Lung (tissue), 12 donors: ENCODE measurements around the gene SIM2. TPM values are rescaled to one million over a fixed set of nuclear protein-coding genes. Genes with fewer than 3 reads are reported as not detected.

Experiments used
- ATAC-seq: fragments of 200-7000 bp; cut with Tn5 transposase; one replicate; pipeline ENCODE4 v1.9.1; 2020; ENCODE audit warnings: moderate number of reproducible peaks; ENCODE audit not compliant: insufficient read depth, low FRiP score
- DNase-seq, 3 donors: peaks; one replicate each; pipeline ENCODE4 v3.0.0-alpha.2; 2013 to 2017
- H3K27ac ChIP-seq, 2 donors: one replicate each; pipeline ENCODE4 v1.5.1; 2013; ENCODE audit warnings: mild to moderate bottlenecking in 2 of 2, moderate library complexity in 2 of 2, control low read depth in 1 of 2, inconsistent platforms in 1 of 2, low read depth in 1 of 2, low read length in 1 of 2
- H3K27me3 ChIP-seq, 3 donors: one replicate each; pipeline ENCODE4 v1.5.1; 2013; ENCODE audit warnings: low read length in 2 of 3; ENCODE audit not compliant: control insufficient read depth in 3 of 3, insufficient read depth in 3 of 3
- H3K36me3 ChIP-seq, 4 donors: one replicate each; pipeline ENCODE4 v1.5.1; 2013; ENCODE audit warnings: low read length in 4 of 4, mild to moderate bottlenecking in 1 of 4, moderate library complexity in 1 of 4; ENCODE audit not compliant: control insufficient read depth in 4 of 4, insufficient read depth in 4 of 4
- H3K4me1 ChIP-seq, 5 donors: one replicate each; pipeline ENCODE4 v1.5.1; 2013; ENCODE audit warnings: low read length in 5 of 5, mild to moderate bottlenecking in 2 of 5, moderate library complexity in 1 of 5; ENCODE audit not compliant: control insufficient read depth in 5 of 5, insufficient read depth in 5 of 5
- H3K4me3 ChIP-seq: one replicate; pipeline ENCODE4 v1.5.1; 2013; ENCODE audit warnings: mild to moderate bottlenecking, control low read depth, moderate library complexity
- H3K9ac ChIP-seq, 2 donors: one replicate each; pipeline ENCODE4 v1.5.1; 2013; ENCODE audit warnings: low read length in 2 of 2, control low read depth in 1 of 2; ENCODE audit not compliant: insufficient read depth in 1 of 2
- H3K9me3 ChIP-seq, 4 donors: one replicate each; pipeline ENCODE4 v1.5.1; 2013; ENCODE audit warnings: low read length in 3 of 4, mild to moderate bottlenecking in 1 of 4, moderate library complexity in 1 of 4; ENCODE audit not compliant: control insufficient read depth in 4 of 4, insufficient read depth in 3 of 4
- CTCF ChIP-seq: IDR thresholded peaks from 2 replicates; pipeline ENCODE4 v1.5.1; 2012; ENCODE audit warnings: mild to moderate bottlenecking; ENCODE audit errors: control extremely low read depth, extremely low read depth
- WGBS, 2 donors: extraction: QIAGEN DNeasy Blood & Tissue Kit; methylation state at CpG; one replicate each; pipeline ENCODE4 v1.1.7; 2013; 5-methylcytosine and 5-hydroxymethylcytosine counted together
- polyA plus RNA-seq, 2 donors: library from polyadenylated mRNA; stranded (reverse); fragments of 200-250 nt; gene quantifications; one replicate each; pipeline ENCODE4 v1.2.1, GENCODE V29; 2013
- total RNA-seq, 2 donors: library from RNA; depleted of rRNA in 1 of 2; stranded (reverse); fragments of >200 nt in 1 of 2; gene quantifications; one replicate each; pipeline ENCODE4 v1.2.1, GENCODE V29; 2014 to 2021
- donor health status: control.
- donor health status: control.
- donor health status: Bipolar disorder and iron deficiency.
- donor health status: healthy.
- donor health status: DM: yes; HTN: yes; CAD: no.

Gene SIM2
- total and polyA plus RNA-seq, 4 donors, result not detected

DNA sequence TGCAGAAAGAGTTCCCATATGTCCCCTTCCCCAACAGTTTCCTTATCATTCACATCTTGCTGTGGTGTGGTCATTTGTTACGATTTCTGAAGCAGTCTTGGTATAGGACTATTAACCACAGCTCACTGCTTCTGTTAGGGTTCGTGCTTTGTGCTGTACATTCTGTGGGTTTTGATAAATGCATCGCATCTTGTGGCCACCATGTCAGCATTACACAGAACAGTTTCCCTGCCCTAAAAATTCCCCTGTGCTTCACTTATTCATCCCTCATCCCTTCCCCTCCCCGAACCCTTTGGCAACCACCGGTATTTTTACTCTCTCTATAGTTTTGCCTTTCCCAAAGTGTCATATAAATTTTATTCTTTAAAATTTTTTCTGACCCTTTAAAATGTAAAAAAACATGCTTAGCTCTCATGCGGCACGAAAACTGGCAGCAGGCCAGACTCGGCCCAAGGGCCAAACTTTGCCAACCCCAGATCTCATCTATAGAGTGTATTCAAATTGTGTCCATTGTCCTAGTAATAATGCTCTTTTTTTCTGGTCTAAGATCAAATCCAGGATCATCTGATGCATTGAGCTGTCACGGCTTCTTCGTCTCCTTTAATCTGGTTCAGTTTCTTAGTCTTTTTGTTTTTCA is 78.2 kb downstream of the SIM2 start:
- DNase-seq (no peak), ATAC-seq (no peak)
- WGBS, 2 donors, result 78 to 83% methylated on average over 10 of the region's 10 CpGs
- no peak overlapping the region for H3K9ac ChIP-seq
- H3K36me3 ChIP-seq, result no peaks in the 10 kb centered on the region
- peaks cover 0 to 8% (median 3%) of the 10 kb centered on the region in 5 donors for H3K4me1 ChIP-seq
- H3K9me3 ChIP-seq, result no peaks in the 10 kb centered on the region
- no peak for TF ChIP-seq CTCF
- no peak overlapping the region for H3K4me3 ChIP-seq
- H3K27ac ChIP-seq, result no peak overlapping the region
- H3K27me3 ChIP-seq, result no peaks in the 10 kb centered on the region

- H3K27ac ChIP-seq, result no peak overlapping the region
- H3K9me3 ChIP-seq, result no peaks in the 10 kb centered on the region
- peaks cover 0 to 8% (median 0%) of the 10 kb centered on the region in 5 donors for H3K4me1 ChIP-seq
- WGBS, 2 donors, result 92 to 94% methylated on average over 6 of the region's 6 CpGs
- H3K9ac ChIP-seq, result no peak overlapping the region
- H3K36me3 ChIP-seq, result no peaks in the 10 kb centered on the region
- TF ChIP-seq CTCF, result no peak
- ATAC-seq, result no peak
- no peaks in the 10 kb centered on the region for H3K27me3 ChIP-seq
- no peak for DNase-seq
- no peak overlapping the region for H3K4me3 ChIP-seq
Observed at GRCh38 chr21:36780861-36781260, 81.9 kb downstream of the SIM2 start.

DNA sequence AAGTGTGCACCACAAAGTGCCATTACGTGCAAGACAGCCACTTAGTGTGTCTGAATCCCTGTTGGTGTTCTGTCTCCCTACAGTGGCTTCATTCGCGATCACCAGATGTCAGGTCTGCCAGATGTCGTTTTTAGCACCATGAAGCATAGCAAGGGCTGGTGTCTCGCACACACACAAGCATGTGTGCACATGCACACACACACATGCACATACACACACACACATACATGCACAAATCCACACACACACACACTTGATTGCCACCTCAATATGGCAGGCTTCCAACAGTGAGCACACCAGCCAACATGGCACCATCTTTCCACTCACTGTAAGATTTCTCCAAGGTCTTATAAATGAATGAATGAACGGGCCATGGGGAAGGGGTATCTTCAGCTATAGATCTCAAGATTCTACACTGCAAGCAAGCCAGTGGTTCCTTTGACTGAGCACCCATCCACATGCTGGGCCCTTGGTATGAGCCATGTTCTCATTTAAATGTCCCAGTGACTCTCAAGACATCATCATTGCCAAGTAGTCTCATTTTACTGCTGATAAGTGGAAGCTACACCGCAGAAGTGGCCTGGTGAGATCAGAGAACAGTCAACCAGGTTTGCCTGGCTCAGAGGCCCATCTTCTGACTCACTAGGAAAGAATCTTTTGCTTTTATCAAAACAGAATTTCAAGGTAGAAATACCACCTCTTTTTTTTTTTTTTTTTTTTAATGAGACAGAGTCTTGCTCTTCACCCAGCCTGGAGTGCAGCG is 84.9 kb downstream of the SIM2 start:
- WGBS, 2 donors, result 94 to 96% methylated on average over 8 of the region's 8 CpGs
- no peak for TF ChIP-seq CTCF
- peaks cover 0 to 12% (median 0%) of the 10 kb centered on the region in 5 donors for H3K4me1 ChIP-seq
- no peak overlapping the region for H3K4me3 ChIP-seq
- DNase-seq (no peak), ATAC-seq (peak; percentile 61)
- H3K36me3 ChIP-seq, result no peaks in the 10 kb centered on the region
- H3K9ac ChIP-seq, result no peak overlapping the region
- H3K27me3 ChIP-seq, result no peaks in the 10 kb centered on the region
- no peak overlapping the region for H3K27ac ChIP-seq
- H3K9me3 ChIP-seq, result no peaks in the 10 kb centered on the region
